NCI-H2227 treated with DMSO at 0.1 percent for 48 hours (cell line): ENCODE results near the gene NEK1.

ENCODE experiments used
- DNase-seq: peaks from one replicate; lab custom pipeline; 2025; lab: John Stamatoyannopoulos, UW

Gene NEK1

GRCh38 chr4:169366821-169367220 lies 245.6 kb downstream of the NEK1 start:
- no peak for DNase-seq

- DNase-seq, result no peak
These were observed 249.8 kb downstream of the NEK1 start for GRCh38 chr4:169362607-169363006.

GRCh38 chr4:169361756-169362155 lies 250.6 kb downstream of the NEK1 start:
- no peak for DNase-seq

- DNase-seq, result no peak
These were observed 252.4 kb downstream of the NEK1 start for GRCh38 chr4:169359961-169360360.

- DNase-seq, result no peak
These were observed 260.0 kb downstream of the NEK1 start for GRCh38 chr4:169352360-169352759.

- DNase-seq, result no peak
These were observed 260.5 kb downstream of the NEK1 start for GRCh38 chr4:169351872-169352271.

- DNase-seq, result no peak
These were observed 263.8 kb downstream of the NEK1 start for GRCh38 chr4:169348541-169348940.

GRCh38 chr4:169346840-169347239 lies 265.5 kb downstream of the NEK1 start:
- no peak for DNase-seq

GRCh38 chr4:169345316-169345721 lies 267.1 kb downstream of the NEK1 start:
- DNase-seq, result no peak
